A549 treated with AZD9567 at 1 μM for 4 hours (cell line): ENCODE results near the gene SCT. TPM values are rescaled to one million over a fixed set of nuclear protein-coding genes. Genes with fewer than 3 reads are reported as not detected.

Experiments
- total RNA-seq: library from RNA; stranded (reverse); fragments of 200-300 nt; extraction: Qiagen RNA extraction; gene quantifications from 5 replicates; pipeline ENCODE4 v1.2.3, GENCODE V29; 2022; ENCODE audit not compliant: insufficient read depth

The SCT gene
- not detected in 5 replicates for total RNA-seq

GRCh38 chr11:626475-627307 is at the start of gene SCT:
Gene SCT, minus strand, starts transcription at chr11:627181. Its CDS starts 38 bp downstream, at chr11:627143.

GRCh38 chr11:636511-637332 is 9.7 kb upstream of the SCT start, which contains the start of gene DRD4:
Gene DRD4, plus strand, starts transcription at chr11:637269. Its CDS starts 36 bp downstream, at chr11:637305.

DNA sequence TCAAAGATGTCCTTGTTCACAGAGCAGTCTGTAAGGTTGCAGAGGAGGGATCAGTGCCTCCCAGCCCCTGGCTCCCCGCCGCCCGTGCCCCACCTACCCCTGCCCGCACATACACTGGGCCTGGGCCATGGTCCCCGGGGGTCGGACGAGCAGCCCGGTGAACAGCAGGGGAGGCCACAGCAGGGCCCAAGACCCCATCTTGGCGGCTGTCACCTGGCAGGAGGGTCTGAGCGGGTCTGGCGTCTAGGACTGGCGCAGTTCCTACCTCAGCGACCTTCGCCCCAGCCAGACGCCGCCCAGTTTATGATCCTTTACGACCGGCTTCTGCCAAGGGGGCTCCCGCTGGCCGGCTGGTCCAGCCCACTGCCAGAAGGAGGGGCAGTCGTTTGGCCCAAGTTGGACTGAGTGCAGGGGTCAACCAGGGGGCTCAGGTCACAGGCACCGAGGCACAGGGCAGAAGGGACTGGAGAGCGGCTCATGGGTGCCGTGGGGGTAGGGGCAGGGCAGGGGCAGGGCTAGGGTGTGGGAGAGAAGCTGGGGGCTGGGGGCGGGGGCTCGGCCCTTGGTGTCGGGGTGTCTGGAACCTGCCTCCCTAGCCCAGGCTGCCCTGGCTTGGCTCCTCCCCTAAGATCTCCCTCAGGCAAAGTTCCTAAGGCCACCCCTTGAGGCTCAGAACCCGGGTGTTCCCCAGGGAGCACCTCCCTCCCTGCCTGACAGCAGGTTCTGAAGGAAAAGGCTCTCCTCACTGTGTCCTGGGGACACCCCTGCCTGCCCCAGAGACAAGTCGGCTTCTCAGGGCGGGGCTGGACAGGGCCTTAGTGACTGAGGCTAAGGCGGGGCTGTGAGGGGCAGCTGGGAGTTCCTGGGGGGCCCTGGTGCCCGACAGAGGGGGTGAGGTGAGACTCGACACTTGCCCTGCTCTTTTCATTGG is 2.0 kb downstream of the SCT start, which contains the start of gene CDHR5:
CDHR5 (minus strand) TSS at position 251 of the 931 bp plus-strand sequence; CDS start at position 198, 53 bp downstream.

DNA sequence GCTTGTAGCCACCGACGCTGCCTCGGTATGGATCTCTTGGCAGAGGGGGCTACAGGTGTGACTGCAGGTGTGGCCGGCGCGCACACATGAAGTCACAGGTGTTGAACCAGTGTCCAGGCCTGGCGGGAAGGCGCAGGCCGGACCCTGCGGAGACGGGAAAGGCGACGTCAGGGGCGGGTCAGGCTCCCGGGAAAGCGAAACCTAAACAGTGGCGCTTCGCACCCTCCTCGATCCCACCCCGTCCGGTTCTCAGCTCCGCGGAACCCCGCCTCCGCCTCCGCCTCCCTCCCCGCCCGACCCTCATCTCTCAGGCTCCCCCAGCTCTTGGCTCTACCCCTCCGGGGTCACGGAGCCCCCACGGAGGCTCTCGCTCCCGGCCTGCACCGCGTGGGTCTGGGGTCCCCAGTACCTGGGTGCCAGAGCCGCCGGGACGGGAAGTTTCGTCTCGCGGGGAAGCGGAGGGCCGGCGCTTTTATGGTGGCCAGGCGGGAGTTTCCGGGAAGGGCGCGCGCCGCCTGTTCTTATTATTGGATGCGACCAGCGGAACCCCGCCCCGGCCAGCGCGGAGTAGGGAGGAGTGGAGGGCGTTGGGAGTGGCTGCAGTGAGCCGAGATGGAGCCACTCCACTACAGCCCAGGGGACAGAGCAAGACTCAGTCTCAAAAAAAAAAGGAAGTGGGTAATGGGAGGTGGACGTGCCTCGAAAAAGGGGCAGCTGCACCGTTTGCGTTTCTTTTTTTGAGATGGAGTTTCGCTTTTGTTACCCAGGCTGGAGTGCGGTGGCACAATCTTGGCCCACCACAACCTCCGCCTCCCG is 11.3 kb downstream of the SCT start, which contains the start of gene IRF7:
IRF7 (minus strand) TSS at position 447 of the 816 bp plus-strand sequence. CDS start 586 bp downstream, outside the sequence.

Other genes starting within 250 kb of the SCT start
- gene PKP3, start 233.0 kb downstream of the SCT start, total RNA-seq: 23.1 to 36.9 TPM (median 34.3 TPM) in 5 replicates
- 56.8 to 95.7 TPM (median 89.6 TPM) in 5 replicates for gene SIGIRR, start 212.2 kb downstream of the SCT start, total RNA-seq
- gene ANO9, start 185.2 kb downstream of the SCT start, total RNA-seq: 0.84 to 1.3 TPM (median 0.85 TPM) in 4 of 5 replicates, not detected in the other
- gene PTDSS2, start 176.9 kb downstream of the SCT start, total RNA-seq: 43.9 to 53.0 TPM (median 47.6 TPM) in 5 replicates
- gene RNH1, start 119.9 kb downstream of the SCT start, total RNA-seq: 170 to 191 TPM (median 177 TPM) in 5 replicates
- gene HRAS, start 91.6 kb downstream of the SCT start, total RNA-seq: 124 to 168 TPM (median 154 TPM) in 5 replicates
- gene LRRC56, start 89.7 kb downstream of the SCT start, total RNA-seq: 0.73 to 1.4 TPM (median 0.86 TPM) in 5 replicates
- 2.3 to 2.8 TPM (median 2.5 TPM) in 4 of 5 replicates, not detected in the other for gene LMNTD2, start 66.4 kb downstream of the SCT start, total RNA-seq
- gene RASSF7, start 66.2 kb downstream of the SCT start, total RNA-seq: 36.4 to 53.5 TPM (median 50.1 TPM) in 5 replicates
- gene PHRF1, start 50.7 kb downstream of the SCT start, total RNA-seq: 26.7 to 41.0 TPM (median 39.1 TPM) in 5 replicates
- gene IRF7, start 11.2 kb downstream of the SCT start, total RNA-seq: 7.7 to 13.2 TPM (median 10.5 TPM) in 5 replicates
- gene CDHR5, start 2.2 kb downstream of the SCT start, total RNA-seq: 0.02 to 0.09 TPM (median 0.05 TPM) in 4 of 5 replicates, not detected in the other
- 0.33 to 0.56 TPM (median 0.52 TPM) in 4 of 5 replicates, not detected in the other for gene DRD4, start 10.1 kb upstream of the SCT start, total RNA-seq
- gene DEAF1, start 68.0 kb upstream of the SCT start, total RNA-seq: 27.7 to 36.3 TPM (median 31.2 TPM) in 5 replicates
- 8.6 to 11.0 TPM (median 10.4 TPM) in 5 replicates for gene TMEM80, start 68.6 kb upstream of the SCT start, total RNA-seq
- gene EPS8L2, start 79.0 kb upstream of the SCT start, total RNA-seq: 64.8 to 132 TPM (median 122 TPM) in 5 replicates
- 386 to 459 TPM (median 396 TPM) in 5 replicates for gene TALDO1, start 120.3 kb upstream of the SCT start, total RNA-seq
- gene GATD1, start 150.3 kb upstream of the SCT start, total RNA-seq: 33.6 to 50.1 TPM (median 49.2 TPM) in 5 replicates
- 2.0 to 6.3 TPM (median 2.2 TPM) in 5 replicates for gene CEND1, start 162.9 kb upstream of the SCT start, total RNA-seq
- 34.5 to 47.7 TPM (median 37.4 TPM) in 5 replicates for gene SLC25A22, start 171.1 kb upstream of the SCT start, total RNA-seq
- gene PIDD1, start 178.1 kb upstream of the SCT start, total RNA-seq: 8.7 to 16.2 TPM (median 15.7 TPM) in 5 replicates
- gene RPLP2, start 182.8 kb upstream of the SCT start, total RNA-seq: 1,691 to 2,650 TPM (median 2,403 TPM) in 5 replicates
- gene PNPLA2, start 191.7 kb upstream of the SCT start, total RNA-seq: 47.4 to 71.6 TPM (median 65.8 TPM) in 5 replicates
- 2.6 to 6.3 TPM (median 5.7 TPM) in 5 replicates for gene CRACR2B, start 200.7 kb upstream of the SCT start, total RNA-seq
- gene CD151, start 205.8 kb upstream of the SCT start, total RNA-seq: 775 to 859 TPM (median 829 TPM) in 5 replicates
- gene POLR2L, start 215.3 kb upstream of the SCT start, total RNA-seq: 634 to 722 TPM (median 687 TPM) in 5 replicates
- gene TSPAN4, start 215.7 kb upstream of the SCT start, total RNA-seq: 123 to 190 TPM (median 181 TPM) in 5 replicates